H9 (cell line): Measurements from ENCODE around the gene AK8. TPM values are rescaled to one million over a fixed set of nuclear protein-coding genes. Genes with fewer than 3 reads are reported as not detected.

Experiments used
- DNase-seq: peaks from one replicate; pipeline ENCODE4 v3.0.0-alpha.2; 2017
- H2AFZ ChIP-seq: one replicate; pipeline ENCODE4 v1.6.1; 2013; ENCODE audit warnings: mild to moderate bottlenecking, low read length, control low read depth, moderate library complexity
- H2AK5ac ChIP-seq: 2 replicates; pipeline ENCODE4 v1.6.1; 2013; ENCODE audit warnings: low read length, control low read depth, mixed read lengths; ENCODE audit not compliant: insufficient read length
- H2BK120ac ChIP-seq: one replicate; pipeline ENCODE4 v1.6.1; 2013; ENCODE audit warnings: low read depth, mild to moderate bottlenecking, low read length, control low read depth, inconsistent platforms; ENCODE audit not compliant: poor library complexity, severe bottlenecking
- H2BK12ac ChIP-seq: 2 replicates; pipeline ENCODE4 v1.6.1; 2013; ENCODE audit warnings: low read length, control low read depth, mixed read lengths, low read depth; ENCODE audit not compliant: insufficient read length
- H2BK15ac ChIP-seq: 2 replicates; pipeline ENCODE4 v1.6.1; 2013; ENCODE audit warnings: low read depth, low read length, control low read depth
- H2BK20ac ChIP-seq: one replicate; pipeline ENCODE4 v1.6.1; 2013; ENCODE audit warnings: low read depth, mild to moderate bottlenecking, low read length, control low read depth, inconsistent platforms; ENCODE audit not compliant: poor library complexity, severe bottlenecking
- H2BK5ac ChIP-seq: 2 replicates; pipeline ENCODE4 v1.6.1; 2013; ENCODE audit warnings: low read length, control low read depth, mixed read lengths; ENCODE audit not compliant: insufficient read length
- H3K14ac ChIP-seq: 2 replicates; pipeline ENCODE4 v1.6.1; 2013; ENCODE audit warnings: low read length, control low read depth; ENCODE audit not compliant: insufficient read depth
- H3K18ac ChIP-seq: 2 replicates; pipeline ENCODE4 v1.6.1; 2013; ENCODE audit warnings: low read depth, mild to moderate bottlenecking, mixed read lengths, low read length, control low read depth; ENCODE audit not compliant: insufficient read length
- H3K23ac ChIP-seq: 2 replicates; pipeline ENCODE4 v1.6.1; 2013; ENCODE audit warnings: low read length, control low read depth, mixed read lengths, low read depth; ENCODE audit not compliant: insufficient read length
- H3K23me2 ChIP-seq: 2 replicates; pipeline ENCODE4 v1.6.1; 2013; ENCODE audit warnings: low read depth, mild to moderate bottlenecking, mixed read lengths, low read length, control low read depth; ENCODE audit not compliant: insufficient read length, poor library complexity, severe bottlenecking
- H3K27ac ChIP-seq: 2 replicates; pipeline ENCODE4 v1.5.1; 2013; ENCODE audit warnings: low read length, control low read depth, mixed read lengths, low read depth; ENCODE audit not compliant: insufficient read length
- H3K27me3 ChIP-seq: 2 replicates; pipeline ENCODE4 v1.6.1; 2013; ENCODE audit warnings: low read length, control low read depth, inconsistent platforms; ENCODE audit not compliant: insufficient read depth
- H3K4ac ChIP-seq: 2 replicates; pipeline ENCODE4 v1.6.1; 2013; ENCODE audit warnings: low read depth, mild to moderate bottlenecking, control low read depth, inconsistent platforms, low read length, moderate library complexity
- H3K4me1 ChIP-seq: 2 replicates; pipeline ENCODE4 v1.6.1; 2013; ENCODE audit warnings: low read length, control low read depth, inconsistent platforms; ENCODE audit not compliant: insufficient read depth
- H3K4me2 ChIP-seq: 2 replicates; pipeline ENCODE4 v1.6.1; 2013; ENCODE audit warnings: low read length, control low read depth, mixed read lengths; ENCODE audit not compliant: insufficient read length, insufficient read depth
- H3K56ac ChIP-seq: 2 replicates; pipeline ENCODE4 v1.6.1; 2013; ENCODE audit warnings: low read depth, mild to moderate bottlenecking, mixed read lengths, low read length, control low read depth; ENCODE audit not compliant: insufficient read length
- H3K79me1 ChIP-seq: 2 replicates; pipeline ENCODE4 v1.6.1; 2013; ENCODE audit warnings: low read depth, mild to moderate bottlenecking, moderate library complexity, low read length, control low read depth, inconsistent platforms; ENCODE audit not compliant: insufficient read depth, poor library complexity, severe bottlenecking
- H3K79me2 ChIP-seq: 2 replicates; pipeline ENCODE4 v1.6.1; 2013; ENCODE audit warnings: low read length, control low read depth, inconsistent platforms; ENCODE audit not compliant: insufficient read depth
- H3K9ac ChIP-seq: 2 replicates; pipeline ENCODE4 v1.6.1; 2013; ENCODE audit warnings: low read length, control low read depth, mixed read lengths; ENCODE audit not compliant: insufficient read length; ENCODE audit errors: extremely low read depth
- H3K9me3 ChIP-seq: one replicate; pipeline ENCODE4 v1.6.1; 2013; ENCODE audit warnings: low read depth, low read length, inconsistent platforms; ENCODE audit not compliant: control insufficient read depth
- H3T11ph ChIP-seq: one replicate; pipeline ENCODE4 v1.6.1; 2013; ENCODE audit warnings: mild to moderate bottlenecking, low read length, control low read depth, inconsistent platforms
- H4K20me1 ChIP-seq: one replicate; pipeline ENCODE4 v1.6.1; 2013; ENCODE audit not compliant: control insufficient read depth, insufficient read length, insufficient read depth
- H4K5ac ChIP-seq: 2 replicates; pipeline ENCODE4 v1.6.1; 2013; ENCODE audit warnings: low read depth, mild to moderate bottlenecking, mixed read lengths, low read length, control low read depth; ENCODE audit not compliant: insufficient read length
- H4K8ac ChIP-seq: replicated peaks from 2 replicates; pipeline ENCODE4 v1.6.1; 2013; ENCODE audit warnings: low read length, control low read depth, mixed read lengths, low read depth; ENCODE audit not compliant: insufficient read length
- H4K91ac ChIP-seq: 2 replicates; pipeline ENCODE4 v1.6.1; 2013; ENCODE audit warnings: low read depth, mild to moderate bottlenecking, moderate library complexity, mixed read lengths, low read length, control low read depth; ENCODE audit not compliant: insufficient read length
- H3K27ac Mint-ChIP-seq, 3 experiments: 2 replicates in 2 of 3; 3 replicates in 1 of 3; pipeline ENCODE4 v1.8.0; 2020 to 2021; ENCODE audit warnings: mixed read lengths in 3 of 3, mild to moderate bottlenecking in 1 of 3, moderate library complexity in 1 of 3
- H3K27me3 Mint-ChIP-seq: 2 replicates; pipeline ENCODE4 v1.8.0; 2021; ENCODE audit warnings: low read depth, mild to moderate bottlenecking, moderate library complexity, mixed read lengths
- H3K36me3 Mint-ChIP-seq, 3 experiments: 2 replicates in 2 of 3; 3 replicates in 1 of 3; pipeline ENCODE4 v1.8.0; 2020 to 2021; ENCODE audit warnings: low read depth in 3 of 3, mixed read lengths in 3 of 3; ENCODE audit not compliant: insufficient read depth in 1 of 3
- H3K4me1 Mint-ChIP-seq, 2 experiments: 2 replicates each; pipeline ENCODE4 v1.8.0; 2020; ENCODE audit warnings: mixed read lengths in 2 of 2
- H3K4me3 Mint-ChIP-seq, 2 experiments: 2 replicates in 1 of 2; 3 replicates in 1 of 2; pipeline ENCODE4 v1.8.0; 2020 to 2021; ENCODE audit warnings: mild to moderate bottlenecking in 2 of 2, mixed read lengths in 2 of 2, moderate library complexity in 1 of 2
- H3K9me3 Mint-ChIP-seq, 2 experiments: 2 replicates in 1 of 2; 3 replicates in 1 of 2; pipeline ENCODE4 v1.8.0; 2020; ENCODE audit warnings: mild to moderate bottlenecking in 2 of 2, mixed read lengths in 2 of 2, moderate library complexity in 1 of 2
- CTCF ChIP-seq: fragments of 200-600 bp; sonication (generic); conservative IDR thresholded peaks from 3 replicates; pipeline ENCODE4 v1.8.0; 2021; ENCODE audit warnings: antibody characterized with exemption, mild to moderate bottlenecking
- WGBS: extraction: QIAGEN DNeasy Blood & Tissue Kit; methylation state at CpG from one replicate; pipeline ENCODE4 v1.1.7; 2013; ENCODE audit warnings: missing lambda C conversion rate, low lambda C conversion rate, mixed read lengths; ENCODE audit not compliant: insufficient read length; ENCODE audit errors: extremely low coverage; 5-methylcytosine and 5-hydroxymethylcytosine counted together
- total RNA-seq: library from RNA; stranded (reverse); gene quantifications from 2 replicates; pipeline ENCODE4 v1.2.1, GENCODE V29; 2021

Gene AK8
- total RNA-seq, 1 experiment from 2014 or later, result 0.44 TPM

- Histone ChIP-seq H3K27ac (no peak overlapping the region), H3T11ph (no peak overlapping the region), H3K9me3 (no peaks in the 10 kb centered on the region), H4K8ac (no peak overlapping the region), H4K91ac (no peak overlapping the region), H3K18ac (no peak overlapping the region), H2AFZ (no peak overlapping the region), H3K79me1 (no peaks in the 10 kb centered on the region), H3K4ac (no peak overlapping the region), H2BK20ac (no peak overlapping the region), H2AK5ac (no peak overlapping the region), H3K9ac (no peak overlapping the region), H2BK5ac (no peak overlapping the region), H3K23ac (no peak overlapping the region), H3K23me2 (no peaks in the 10 kb centered on the region), H3K4me2 (no peak overlapping the region), H3K14ac (no peak overlapping the region), H3K56ac (no peak overlapping the region), H4K20me1 (no peaks in the 10 kb centered on the region), H3K4me1 (no peaks in the 10 kb centered on the region), H3K27me3 (no peaks in the 10 kb centered on the region), H2BK15ac (no peak overlapping the region), H2BK12ac (no peak overlapping the region), H2BK120ac (no peak overlapping the region), H4K5ac (no peak overlapping the region), H3K79me2 (no peaks in the 10 kb centered on the region)
- Mint-ChIP-seq H3K4me1 (peaks cover 3 to 4% of the 10 kb centered on the region in 2 experiments; a peak in 2 of 4 replicates), H3K4me3 (no peak overlapping the region), H3K36me3 (peaks cover 10 to 59% (median 43%) of the 10 kb centered on the region in 3 experiments), H3K27me3 (no peaks in the 10 kb centered on the region), H3K27ac (no peak overlapping the region), H3K9me3 (no peaks in the 10 kb centered on the region)
- no CpG with 5 or more reads among the region's 13 CpGs for WGBS
- DNase-seq, result no peak
- no peak for TF ChIP-seq CTCF
Observed at GRCh38 chr9:132896264-132896663, 18.2 kb upstream of the AK8 start.
